ENCODE measurements around the gene UBAC2.

Gene UBAC2

DNA sequence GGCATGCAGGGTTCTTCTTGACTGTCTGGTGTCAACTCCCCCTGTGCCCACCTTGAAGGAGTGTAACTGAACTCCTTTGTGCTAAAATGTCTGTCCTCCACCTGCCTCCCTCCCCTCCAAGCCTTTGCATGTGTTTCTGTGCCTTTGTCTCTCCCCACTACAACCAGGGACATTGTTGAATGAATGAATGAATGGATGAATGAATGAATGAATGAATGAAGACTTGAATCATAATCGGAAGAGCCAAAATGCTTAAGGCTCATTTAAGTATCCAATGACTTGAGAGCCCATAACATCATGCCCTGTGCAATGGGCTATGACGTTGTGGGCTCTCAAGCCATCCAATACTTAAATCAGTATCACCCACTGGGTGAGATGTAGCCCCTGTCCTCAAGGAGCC is 115.6 kb downstream of the UBAC2 start:
- no peak for DNase-seq

DNA sequence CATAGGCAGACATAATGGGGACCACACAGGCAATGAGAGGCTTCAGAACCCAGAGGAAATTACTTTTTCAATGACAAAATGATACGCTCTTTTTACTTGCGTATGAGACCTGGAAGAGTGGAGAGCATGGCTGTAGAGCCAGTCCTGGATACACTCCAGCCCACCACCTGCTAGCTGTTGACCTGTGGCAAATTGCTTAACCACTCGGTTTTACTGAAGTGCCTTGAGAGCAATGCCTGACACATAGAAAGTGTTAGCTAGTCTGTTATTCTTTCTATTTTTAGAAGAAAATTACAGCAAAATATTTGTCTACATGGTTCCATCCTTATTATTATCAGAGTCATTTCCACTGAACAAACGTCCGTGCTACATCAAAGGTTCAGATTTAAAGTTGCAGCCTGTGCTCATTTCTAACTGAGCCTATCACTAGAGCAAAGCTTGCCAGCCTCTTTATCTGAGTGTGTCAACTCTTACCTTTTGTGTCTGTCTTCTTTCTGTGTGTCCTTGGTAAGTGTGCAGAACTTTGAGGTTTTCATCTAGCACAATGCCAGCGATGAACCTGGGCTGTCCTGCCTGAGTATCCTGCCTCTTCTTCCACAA is 116.1 kb downstream of the UBAC2 start:
- no peak for DNase-seq

DNA sequence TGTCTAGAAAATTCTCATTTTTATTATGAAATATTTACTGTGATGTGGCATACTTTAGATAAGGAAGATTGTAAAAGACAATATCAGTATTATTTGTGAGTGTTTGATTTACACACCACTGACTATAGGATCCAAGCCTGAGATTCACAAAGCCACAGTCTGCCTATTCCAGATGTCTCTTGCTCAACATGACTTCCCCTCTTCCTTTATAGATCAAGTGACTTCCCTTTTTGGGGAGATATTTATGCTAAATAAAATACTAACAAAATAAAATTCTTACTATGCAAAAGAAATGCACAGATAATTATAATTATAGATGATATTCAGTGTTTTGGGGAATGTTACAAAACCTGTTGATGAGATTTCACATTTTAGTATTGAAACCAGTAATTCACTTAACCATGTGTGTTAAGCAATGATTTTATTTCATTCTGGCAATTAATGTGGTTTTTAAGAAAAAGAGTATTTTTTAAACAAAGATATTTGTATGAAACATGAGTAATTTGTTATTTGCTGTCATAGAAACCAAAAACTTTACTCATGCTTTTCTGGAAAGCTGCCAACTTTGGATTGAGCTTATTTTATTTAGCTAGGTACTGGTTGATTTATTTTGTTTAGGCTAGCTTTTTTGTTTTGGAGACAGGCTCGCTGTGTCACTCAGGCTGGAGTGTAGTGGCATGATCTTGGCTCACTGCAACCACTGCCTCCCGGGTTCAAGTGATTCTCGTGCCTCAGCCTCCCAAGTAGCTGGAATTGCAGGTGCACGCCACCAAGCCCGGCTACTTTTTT is 120.2 kb downstream of the UBAC2 start:
- DNase-seq, result no peak

DNA sequence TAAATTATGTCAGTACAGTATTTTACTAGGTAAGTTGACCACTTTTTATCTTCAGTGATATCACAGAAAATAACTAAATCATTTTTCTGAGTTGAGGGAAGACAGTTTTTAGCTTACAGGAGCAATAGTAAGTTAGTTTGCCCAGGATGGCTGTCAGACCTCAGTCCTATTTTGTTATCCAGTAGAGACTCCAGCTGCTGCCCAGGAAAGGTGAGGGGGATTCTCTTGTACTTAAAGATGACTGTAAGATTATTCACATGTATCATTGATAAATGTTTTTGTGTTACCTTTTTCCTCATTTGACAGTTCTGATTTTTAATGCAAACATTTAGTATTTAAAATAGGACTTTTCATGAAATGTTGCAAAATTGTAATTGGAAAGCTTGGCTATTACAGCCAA is 121.1 kb downstream of the UBAC2 start:
- no peak for DNase-seq

DNA sequence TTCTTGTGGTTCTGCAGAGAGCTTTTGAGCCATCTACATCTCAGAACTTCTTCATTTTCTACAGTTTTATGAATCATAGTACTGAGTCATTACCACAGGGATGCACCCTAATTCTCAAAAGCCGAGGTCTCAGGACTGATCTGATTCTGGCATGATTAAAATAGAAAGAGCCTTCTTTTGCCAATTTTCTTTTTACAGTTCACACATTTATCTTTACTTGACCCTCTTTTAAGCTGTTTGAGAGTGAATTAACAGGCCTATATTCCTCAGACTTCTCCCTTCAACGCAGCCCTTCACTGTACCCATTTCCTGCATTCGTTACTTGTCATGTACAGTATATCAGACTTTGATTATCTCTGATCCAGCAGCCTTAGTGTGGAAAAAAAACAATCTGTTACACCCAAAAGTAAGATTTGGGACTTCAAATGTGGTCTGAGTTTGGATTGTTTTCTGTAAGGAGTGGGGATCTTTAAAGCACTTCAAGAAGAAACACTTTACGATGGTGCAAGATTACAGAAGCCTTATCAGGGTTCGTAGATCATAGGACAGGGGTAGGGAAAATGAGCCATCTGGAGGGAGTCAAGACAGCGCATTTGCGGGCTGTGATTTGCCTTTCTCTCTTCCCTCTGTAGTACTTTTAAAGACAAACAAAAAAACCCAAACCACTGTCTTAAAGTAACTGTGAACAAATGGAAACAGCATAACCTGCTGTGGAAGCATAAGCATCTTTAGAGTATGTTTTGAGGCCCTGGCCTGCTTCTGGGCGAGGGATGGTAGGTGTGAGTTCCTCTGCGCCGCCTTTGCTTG is 121.8 kb downstream of the UBAC2 start:
- DNase-seq, result no peak

DNA sequence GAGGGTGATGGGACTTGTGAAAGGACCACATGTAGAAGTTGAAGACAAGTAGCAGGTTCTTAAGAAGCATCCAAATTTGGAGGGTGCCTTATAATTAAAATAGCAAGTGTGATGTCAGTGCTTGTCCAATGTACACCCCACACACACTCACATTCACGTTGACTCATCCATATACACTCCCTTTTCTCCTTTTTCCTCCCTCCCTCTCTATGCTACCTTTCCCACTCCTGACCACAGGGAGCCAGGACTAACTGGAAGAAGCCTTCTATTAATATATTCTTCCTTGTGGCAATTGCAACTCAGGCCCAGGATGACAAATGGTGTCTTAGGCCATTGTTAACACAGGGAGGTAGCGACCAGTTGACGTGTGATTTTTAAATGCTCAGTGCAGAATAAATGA is 122.8 kb downstream of the UBAC2 start:
- no peak for DNase-seq

DNA sequence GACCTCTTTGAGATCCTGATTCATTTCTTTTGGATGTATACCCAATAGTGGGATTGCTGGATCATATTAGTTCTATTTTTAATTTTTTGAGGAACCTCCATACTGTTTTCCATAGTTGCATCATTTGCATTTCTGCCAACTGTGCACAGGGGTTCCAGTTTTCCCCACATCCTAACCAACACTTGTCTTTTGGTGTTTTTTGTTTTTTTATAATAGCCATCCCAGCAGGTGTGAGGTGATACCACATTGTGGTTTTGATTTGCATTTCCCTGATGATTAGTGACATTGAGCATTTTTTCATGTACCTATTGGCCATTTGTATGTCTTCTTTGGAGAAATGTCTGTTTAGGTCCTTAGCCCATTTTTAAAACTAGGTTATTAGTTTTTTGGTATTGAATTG is 125.4 kb downstream of the UBAC2 start:
- DNase-seq, result no peak

DNA sequence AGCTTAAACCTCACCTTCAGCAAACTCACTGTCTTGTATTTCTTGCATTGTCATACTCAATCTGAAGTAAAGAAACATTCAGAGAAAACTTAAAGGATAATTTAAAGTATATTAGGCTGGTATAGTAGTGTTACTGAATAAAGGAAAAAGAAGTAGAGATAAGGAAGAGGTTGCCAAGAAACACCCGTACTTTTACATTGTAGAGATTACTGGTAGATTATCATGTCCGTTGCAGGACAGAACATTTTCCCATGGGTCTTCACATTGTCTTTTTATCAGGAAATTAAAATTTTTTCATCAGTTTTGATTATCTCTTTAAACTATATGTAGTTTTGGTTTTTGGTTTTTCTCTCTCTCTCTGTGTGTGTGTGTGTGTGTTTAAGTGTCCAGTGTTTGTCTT is 126.5 kb downstream of the UBAC2 start:
- DNase-seq, result no peak

DNA sequence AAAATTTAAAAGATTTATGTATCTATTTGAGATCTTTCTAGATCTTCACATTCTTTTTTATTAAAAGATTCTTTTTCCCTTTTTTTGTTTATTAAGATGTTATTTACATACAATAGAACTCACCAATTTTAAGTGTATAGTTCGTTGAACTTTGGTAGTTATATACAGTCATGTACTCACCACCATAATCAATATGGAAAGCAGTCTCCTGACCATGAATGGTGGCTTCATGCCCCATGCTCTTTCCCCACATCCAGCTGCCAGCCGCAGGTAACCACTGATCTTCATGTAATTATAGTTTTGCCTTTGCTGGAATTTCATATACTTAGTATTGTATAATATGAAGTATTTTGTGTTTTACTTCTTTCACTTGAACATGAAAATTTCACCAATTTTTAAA is 127.1 kb downstream of the UBAC2 start:
- DNase-seq, result no peak

DNA sequence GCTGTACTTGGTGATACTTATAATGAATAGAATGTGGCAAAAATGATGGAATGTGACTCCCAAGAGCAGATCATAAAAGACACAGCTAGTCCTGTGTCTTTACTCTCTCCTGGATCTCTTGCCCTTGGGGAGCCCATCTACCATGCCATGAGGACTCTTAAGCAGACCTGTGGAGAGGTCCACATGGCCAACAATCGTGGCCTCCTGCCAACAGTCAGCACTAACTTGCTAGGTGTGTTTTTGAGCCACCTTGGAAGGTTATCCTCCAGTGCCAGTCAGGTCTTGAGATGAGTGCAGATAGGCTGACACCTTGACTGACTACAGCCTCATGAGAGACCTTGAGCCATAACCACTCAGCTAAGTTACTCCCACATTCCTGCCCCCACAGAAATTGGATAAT is 128.8 kb downstream of the UBAC2 start:
- no peak for DNase-seq

DNA sequence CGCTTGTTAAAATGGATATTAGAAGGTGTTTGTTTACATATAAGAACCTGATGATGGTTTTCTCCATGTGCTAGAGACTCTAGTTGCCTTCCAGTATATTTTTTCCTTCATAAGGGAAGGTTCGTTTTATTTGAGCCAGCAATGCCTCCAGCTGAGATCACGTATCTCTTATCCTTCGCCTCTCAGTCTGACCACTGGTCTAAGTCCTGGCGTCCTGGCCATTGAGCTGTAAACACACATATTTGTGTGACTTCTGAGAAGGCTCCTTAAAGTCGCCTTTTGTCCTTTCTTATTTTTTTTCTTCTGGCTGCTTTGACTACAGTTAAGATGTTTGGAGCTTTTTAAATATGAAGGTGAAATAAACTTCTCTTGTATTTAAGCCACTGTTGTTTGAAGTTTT is 130.3 kb downstream of the UBAC2 start:
- DNase-seq, result no peak

DNA sequence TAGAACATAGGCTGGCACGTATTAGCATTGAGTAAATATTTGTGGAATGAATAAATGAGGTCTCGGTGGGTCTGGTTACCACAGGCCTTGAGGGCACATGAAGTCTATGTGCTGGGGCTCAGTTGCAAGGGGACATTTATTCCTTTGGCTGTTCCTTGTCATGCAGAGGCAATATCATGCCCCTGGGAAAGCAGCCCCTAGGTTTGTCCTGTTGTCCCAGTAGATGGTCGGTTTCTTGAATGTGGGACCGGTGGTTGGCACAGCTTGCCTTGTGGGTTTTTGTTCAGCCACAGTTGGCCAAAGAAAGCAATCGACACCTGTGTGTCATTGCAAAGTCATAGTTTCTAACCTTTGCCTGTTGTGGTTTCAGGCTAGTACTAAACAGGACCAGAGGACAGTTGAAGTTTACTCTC is 131.2 kb downstream of the UBAC2 start:
- DNase-seq, result no peak

DNA sequence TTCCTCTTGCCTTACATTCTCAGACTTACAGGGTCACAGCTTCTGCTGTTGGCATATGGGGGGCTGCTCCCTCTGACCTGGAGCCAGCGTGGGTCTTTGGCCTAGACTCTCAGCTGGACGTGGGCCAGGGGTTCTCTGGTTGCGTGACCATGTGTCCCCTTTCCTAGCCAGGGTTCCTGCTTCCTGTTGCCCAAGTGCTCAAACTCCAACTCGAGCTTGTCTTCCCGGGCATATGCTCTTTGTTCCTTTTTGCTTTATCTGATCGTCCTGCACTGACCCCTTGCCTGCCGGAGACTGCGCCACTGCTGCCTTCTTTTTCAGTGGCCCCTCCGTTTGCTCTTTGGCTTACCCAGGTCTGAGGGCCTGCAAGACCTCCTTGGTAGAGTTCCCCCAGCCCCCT is 131.8 kb downstream of the UBAC2 start:
- DNase-seq, result no peak

DNA sequence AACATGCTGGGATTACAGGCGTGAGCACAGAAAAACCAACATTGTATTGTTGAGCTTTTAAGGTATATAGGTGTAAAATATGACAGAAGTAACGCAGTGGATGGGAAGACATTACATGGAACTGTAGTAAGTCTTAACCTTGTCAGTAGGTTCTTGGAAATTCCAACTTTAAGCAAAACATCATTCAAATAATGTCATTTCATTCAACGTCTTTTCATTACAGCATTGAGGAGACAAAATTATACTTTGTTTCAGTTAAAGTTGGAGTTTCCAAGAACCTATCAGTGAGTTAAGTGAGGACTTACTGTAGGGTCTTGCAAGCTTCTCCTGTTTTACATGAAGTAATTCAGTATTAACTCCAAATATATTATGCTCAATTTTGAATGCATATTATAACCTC is 133.6 kb downstream of the UBAC2 start:
- no peak for DNase-seq

DNA sequence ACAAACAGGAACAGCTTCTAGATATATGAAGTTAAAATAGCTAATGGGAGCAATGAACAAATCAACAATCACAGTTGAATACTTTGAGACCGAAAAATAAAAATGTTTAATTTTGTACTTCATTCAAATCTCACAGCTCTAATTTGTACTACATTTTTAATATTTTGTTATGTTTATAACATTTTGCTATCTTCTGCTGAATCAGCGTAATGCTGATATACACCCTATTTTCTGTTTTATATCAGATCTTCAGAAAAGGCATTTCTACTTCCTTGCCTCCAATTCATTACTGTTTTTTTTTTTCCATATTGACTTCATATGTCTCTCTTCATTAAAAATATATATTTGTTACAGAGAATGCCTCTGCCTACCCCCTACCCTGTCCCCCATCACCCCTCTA is 134.4 kb downstream of the UBAC2 start:
- DNase-seq, result no peak

DNA sequence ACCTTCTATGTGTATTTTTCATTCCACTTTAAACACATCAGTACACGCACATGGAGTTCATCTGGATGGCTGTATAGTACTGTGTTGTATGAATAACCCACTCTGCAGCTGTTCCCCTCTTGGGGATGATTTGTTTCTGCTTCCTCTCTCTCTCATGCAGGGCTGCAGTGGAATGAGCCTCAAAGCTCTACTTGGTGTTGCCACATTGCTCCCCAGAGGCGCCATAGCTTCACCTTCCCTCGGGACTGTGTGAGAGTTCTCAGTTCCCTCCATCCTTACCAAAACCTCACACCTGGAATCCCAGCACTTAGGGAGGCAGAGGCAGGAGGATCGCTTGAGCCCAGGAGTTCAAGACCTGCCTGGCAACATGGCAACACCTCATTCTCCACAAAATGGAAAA is 134.9 kb downstream of the UBAC2 start:
- no peak for DNase-seq

DNA sequence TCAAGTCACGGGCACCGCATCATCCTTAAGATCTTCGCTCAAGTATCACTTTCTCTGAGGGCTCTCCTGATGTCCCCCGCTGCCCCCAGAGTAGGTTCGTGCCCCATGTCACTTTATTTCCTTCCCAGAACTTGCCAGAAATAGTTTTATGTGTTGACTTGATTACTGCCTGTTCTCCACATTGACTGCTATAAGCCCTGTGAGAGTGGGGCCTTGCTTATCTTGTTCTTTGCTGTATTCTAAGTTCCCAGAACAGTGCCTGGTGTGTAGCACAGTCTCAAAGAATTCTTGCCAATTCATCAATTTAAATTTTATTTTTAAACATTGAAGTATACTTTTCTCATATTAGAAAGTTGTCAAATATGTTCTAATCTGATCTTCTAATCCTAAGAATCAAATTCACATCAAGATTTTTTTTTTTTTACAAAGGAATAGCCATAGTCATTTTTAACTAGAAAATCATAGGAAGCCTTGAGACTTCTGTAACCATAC is 138.6 kb downstream of the UBAC2 start:
- no peak for DNase-seq

DNA sequence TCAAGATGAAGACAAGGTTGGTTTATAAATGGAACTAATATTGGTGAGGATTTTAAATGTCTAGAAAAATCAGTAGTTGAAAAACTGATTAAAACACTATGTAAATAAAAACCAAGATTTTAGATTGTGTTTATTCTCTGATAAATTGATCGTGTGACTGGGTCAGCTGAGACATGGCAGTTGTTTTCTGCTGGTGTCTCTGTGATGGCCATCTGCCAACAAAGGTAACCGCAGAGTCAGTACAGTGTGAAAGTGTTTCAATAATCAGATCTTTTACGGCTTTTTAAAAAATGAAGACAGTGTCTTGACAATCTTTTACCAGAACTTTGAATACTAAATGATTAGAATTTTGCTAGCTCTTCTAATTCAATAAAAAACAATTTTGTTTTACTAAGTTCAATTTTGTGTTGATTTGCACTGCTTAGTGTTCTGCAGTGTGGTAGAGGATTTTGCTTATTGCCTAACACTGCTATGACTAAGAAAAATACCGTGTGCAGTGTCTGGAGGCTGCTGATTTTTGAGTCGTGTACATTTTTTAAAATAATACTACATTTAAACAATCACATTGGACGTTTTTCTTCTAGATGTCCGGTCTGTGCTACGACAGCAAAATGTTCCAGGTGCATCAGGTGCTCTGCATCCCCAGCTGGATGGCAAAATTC is 139.2 kb downstream of the UBAC2 start:
- no peak for DNase-seq

DNA sequence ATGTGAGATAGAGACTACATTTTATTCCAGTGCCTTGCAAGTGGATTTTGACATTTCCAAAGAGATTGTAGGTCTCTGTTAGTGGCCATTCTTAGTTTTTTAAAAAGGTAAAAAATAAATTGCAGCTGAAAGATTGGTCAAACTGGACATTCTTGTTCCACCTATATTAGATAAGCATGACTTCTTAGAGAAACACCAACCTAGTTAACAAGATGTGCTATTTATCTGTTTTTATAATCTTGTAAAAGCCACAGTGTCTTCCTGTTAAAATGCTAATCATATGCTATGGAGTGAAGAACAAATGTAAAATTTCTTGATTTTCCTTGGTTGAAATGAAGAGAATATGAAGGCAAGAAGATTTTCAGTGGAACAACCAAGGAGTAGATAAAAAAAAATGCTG is 140.0 kb downstream of the UBAC2 start:
- no peak for DNase-seq

DNA sequence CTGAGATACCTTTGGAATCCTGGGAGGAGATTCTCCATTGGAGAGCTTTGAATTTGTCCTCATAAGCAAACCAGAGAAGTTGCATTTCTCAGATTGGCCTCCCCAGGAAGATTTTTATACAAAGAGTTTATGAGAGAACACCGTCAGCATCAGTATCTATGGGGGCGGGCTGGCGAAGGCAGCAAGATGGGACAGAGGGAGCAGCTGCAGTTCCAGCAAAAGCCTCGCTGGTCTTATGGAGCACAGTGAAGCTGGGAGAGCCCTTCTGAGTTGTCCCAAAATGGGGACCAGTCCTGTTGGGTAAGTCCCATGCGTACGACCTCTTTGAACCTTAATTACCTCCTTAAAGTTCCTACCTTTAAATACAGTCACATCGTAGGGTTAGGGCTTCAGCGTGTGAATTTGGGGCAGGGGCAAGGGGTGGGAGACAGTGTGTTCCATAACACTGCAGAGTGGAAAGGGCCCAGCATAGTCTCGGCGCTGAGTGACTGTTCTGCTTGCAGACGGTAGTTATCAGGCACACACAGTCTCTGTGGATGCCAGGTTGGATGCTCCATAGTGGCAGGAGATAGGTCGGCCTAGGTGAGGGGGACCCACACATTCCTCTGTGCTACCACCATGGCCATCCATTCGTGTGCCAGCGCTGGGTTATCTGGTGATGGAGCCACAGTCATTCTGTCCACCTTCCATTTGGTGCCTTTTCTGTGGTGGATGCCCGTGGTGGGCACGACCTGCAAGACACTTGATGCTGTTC is 141.5 kb downstream of the UBAC2 start:
- DNase-seq, result no peak

DNA sequence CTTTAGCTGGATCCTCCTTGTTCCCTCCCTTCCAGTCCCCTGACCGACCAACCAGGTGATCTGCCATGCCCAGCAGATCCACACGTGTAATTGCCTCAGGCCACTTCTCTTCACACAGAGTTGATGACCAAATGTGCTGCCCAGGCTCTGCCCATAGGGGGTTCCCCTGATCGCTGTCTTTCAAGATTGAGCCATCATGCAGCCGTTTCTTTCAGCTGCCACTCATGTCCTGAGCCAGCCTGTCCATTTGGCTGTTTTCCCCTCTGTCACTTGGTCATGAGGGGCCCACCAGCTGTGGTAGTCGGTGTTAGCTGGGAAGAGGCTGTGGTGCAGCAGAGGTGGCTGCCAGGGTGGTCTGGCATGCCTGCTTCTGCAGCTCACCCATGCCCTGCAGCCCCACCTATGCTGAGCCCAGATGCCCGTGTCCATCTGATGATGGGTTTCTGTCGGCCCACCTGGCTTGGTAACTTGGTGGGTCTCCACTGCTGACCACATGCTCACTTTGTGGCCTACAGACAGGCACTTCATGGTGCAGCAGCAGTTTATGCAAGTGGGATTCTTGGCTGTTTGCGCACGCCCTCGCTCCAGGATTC is 142.2 kb downstream of the UBAC2 start:
- no peak for DNase-seq

DNA sequence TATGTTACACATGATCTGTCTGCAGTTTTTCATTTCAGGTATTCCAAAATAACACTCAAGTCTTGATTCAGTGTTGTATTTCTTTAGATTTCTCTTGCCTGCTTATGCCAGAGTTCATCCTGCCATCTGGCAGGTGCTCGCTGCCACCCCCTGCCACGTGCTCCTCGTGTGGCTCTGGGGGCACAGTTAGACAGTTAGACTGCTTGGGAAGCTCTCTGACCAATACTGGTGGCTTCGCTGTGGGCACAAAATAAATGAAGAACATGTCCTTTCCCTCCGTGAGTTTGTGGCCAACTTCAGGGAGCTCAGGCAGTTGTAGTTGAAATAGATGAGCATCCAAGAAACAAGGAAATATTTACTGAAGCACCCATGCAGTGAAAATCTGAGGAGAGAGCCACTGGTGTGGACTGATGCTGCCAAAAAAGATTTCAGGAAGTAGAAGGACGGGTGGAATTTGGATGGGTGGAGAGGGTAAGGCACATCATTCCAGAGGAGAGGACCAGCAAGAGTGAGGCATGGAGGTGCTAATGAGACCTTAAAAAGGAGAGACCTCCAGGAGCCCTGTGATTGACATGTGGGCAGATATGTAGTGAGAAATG is 144.1 kb downstream of the UBAC2 start:
- DNase-seq, result no peak

All from DMS 273 treated with DMSO at 0.1 percent for 48 hours (cell line).